MCF 10A (cell line): Measurements from ENCODE around the gene SDC3. TPM values are rescaled to one million over a fixed set of nuclear protein-coding genes. Genes with fewer than 3 reads are reported as not detected.
"Not testable (repeated sequence)": the region's sequence is repeated elsewhere in the genome, so short reads cannot be mapped to it uniquely, and the experiment has no call there.

Experiments used
- BruUV-seq: library from RNA; stranded (reverse); fragments of 400-500 nt; replicated peaks from 2 replicates; lab custom pipeline; 2021; lab: Mats Ljungman, UMichigan
- CTCF ChIA-PET: fragments of 300-600 bp; sonication (Branson Sonifier 250); formaldehyde crosslinking; extraction: SDS; loops from one replicate; lab custom pipeline; 2021; ENCODE audit warnings: antibody characterized with exemption, inconsistent platforms; lab: Yijun Ruan, JAX
- POLR2A ChIA-PET: fragments of 300-600, 350-650 bp; sonication (Branson Sonifier 250); formaldehyde crosslinking; extraction: SDS; loops from one replicate; lab custom pipeline; 2020; ENCODE audit warnings: antibody characterized with exemption, inconsistent platforms; lab: Yijun Ruan, JAX
- DNase-seq: peaks from one replicate; pipeline ENCODE4 v3.0.0-alpha.2; 2018; ENCODE audit not compliant: unreplicated experiment
- H3K27ac Mint-ChIP-seq: one replicate; pipeline ENCODE4 v1.8.0; 2022; ENCODE audit warnings: mild to moderate bottlenecking, low read depth, mixed read lengths; ENCODE audit not compliant: unreplicated experiment
- H3K27me3 Mint-ChIP-seq: one replicate; pipeline ENCODE4 v1.8.0; 2022; ENCODE audit warnings: mixed read lengths; ENCODE audit not compliant: insufficient read depth, unreplicated experiment
- H3K36me3 Mint-ChIP-seq: one replicate; pipeline ENCODE4 v1.8.0; 2022; ENCODE audit warnings: mild to moderate bottlenecking, moderate library complexity, mixed read lengths; ENCODE audit not compliant: insufficient read depth, unreplicated experiment
- H3K4me1 Mint-ChIP-seq: one replicate; pipeline ENCODE4 v1.8.0; 2022; ENCODE audit warnings: mixed read lengths; ENCODE audit not compliant: insufficient read depth, unreplicated experiment
- H3K4me3 Mint-ChIP-seq: one replicate; pipeline ENCODE4 v1.8.0; 2022; ENCODE audit warnings: mild to moderate bottlenecking, moderate library complexity, mixed read lengths; ENCODE audit not compliant: unreplicated experiment
- H3K9me3 Mint-ChIP-seq: one replicate; pipeline ENCODE4 v1.8.0; 2022; ENCODE audit warnings: mixed read lengths; ENCODE audit not compliant: unreplicated experiment
- CTCF ChIP-seq: fragments of 200-600 bp; IDR thresholded peaks from one replicate; pipeline ENCODE4 v1.8.0; 2022; ENCODE audit warnings: antibody characterized with exemption, mild to moderate bottlenecking; ENCODE audit not compliant: unreplicated experiment
- intact Hi-C: fragments of 100-400 bp; cut with micrococcal nuclease; formaldehyde crosslinking; loops from 2 replicates; pipeline ENCODE4 v1.14.1; 2022
- total RNA-seq: library from RNA; stranded (reverse); gene quantifications from 2 replicates; pipeline ENCODE4 v1.2.3, GENCODE V29; 2022

The SDC3 gene
- total RNA-seq, 1 experiment from 2014 or later = 21.7 TPM

- Mint-ChIP-seq H3K27me3 (no peaks in the 10 kb centered on the region), H3K4me1 (peaks cover 7% of the 10 kb centered on the region), H3K4me3 (no peak overlapping the region), H3K27ac (no peak overlapping the region), H3K9me3 (no peaks in the 10 kb centered on the region), H3K36me3 (peaks cover 100% of the 10 kb centered on the region)
- no peak for TF ChIP-seq CTCF
- DNase-seq = no peak
- POLR2A ChIA-PET = no interaction called here
- BruUV-seq = no TSS peak
- CTCF ChIA-PET = no interaction called here
- intact Hi-C loops = no loop called here
Measured at GRCh38 chr1:30953685-30954084, 45.1 kb upstream of the SDC3 start.

- no peak overlapping the region for H3K27ac Mint-ChIP-seq
- peaks cover 100% of the 10 kb centered on the region for H3K36me3 Mint-ChIP-seq
- no peaks in the 10 kb centered on the region for H3K27me3 Mint-ChIP-seq
Measured at GRCh38 chr1:30952098-30952497, 43.5 kb upstream of the SDC3 start.

GRCh38 chr1:30950700-30951099 lies 42.1 kb upstream of the SDC3 start:
- CTCF ChIA-PET = no interaction called here

More at GRCh38 chr1:30952098-30952497, 43.5 kb upstream of the SDC3 start:
- Mint-ChIP-seq H3K9me3 (no peaks in the 10 kb centered on the region), H3K4me1 (no peaks in the 10 kb centered on the region), H3K4me3 (no peak overlapping the region)
- TF ChIP-seq CTCF = no peak
- intact Hi-C loops = no loop called here
- BruUV-seq = no TSS peak
- ChIA-PET POLR2A (interaction anchor here (1.0 to 1.2 kb wide), 2 partner anchors 18 to 58 kb away, joined by 3 to 4 read pairs; no protein-coding TSS in a partner anchor), CTCF (no interaction called here)
- no peak for DNase-seq

GRCh38 chr1:30950053-30950452 lies 41.5 kb upstream of the SDC3 start:
- no peak for TF ChIP-seq CTCF
- no peak for DNase-seq
- POLR2A ChIA-PET = no interaction called here
- peaks cover 96% of the 10 kb centered on the region for H3K36me3 Mint-ChIP-seq
- H3K4me1 Mint-ChIP-seq = no peaks in the 10 kb centered on the region
- intact Hi-C loops = no loop called here
- H3K27ac Mint-ChIP-seq = no peak overlapping the region
- no peak overlapping the region for H3K4me3 Mint-ChIP-seq
- H3K9me3 Mint-ChIP-seq = no peaks in the 10 kb centered on the region
- no TSS peak for BruUV-seq
- CTCF ChIA-PET = no interaction called here
- H3K27me3 Mint-ChIP-seq = no peaks in the 10 kb centered on the region

More at GRCh38 chr1:30950700-30951099, 42.1 kb upstream of the SDC3 start:
- Mint-ChIP-seq H3K36me3 (peaks cover 96% of the 10 kb centered on the region), H3K4me1 (no peaks in the 10 kb centered on the region), H3K9me3 (no peaks in the 10 kb centered on the region), H3K27me3 (no peaks in the 10 kb centered on the region), H3K4me3 (no peak overlapping the region), H3K27ac (no peak overlapping the region)
- no peak for DNase-seq
- intact Hi-C loops = no loop called here
- no peak for TF ChIP-seq CTCF
- POLR2A ChIA-PET = no interaction called here
- no TSS peak for BruUV-seq

GRCh38 chr1:30949487-30949838 lies 40.9 kb upstream of the SDC3 start:
- H3K27ac Mint-ChIP-seq, DNase-seq, H3K27me3 Mint-ChIP-seq, H3K9me3 Mint-ChIP-seq, CTCF ChIA-PET, BruUV-seq, intact Hi-C loops, H3K4me3 Mint-ChIP-seq, H3K4me1 Mint-ChIP-seq: not testable (repeated sequence)
- peaks cover 96% of the 10 kb centered on the region for H3K36me3 Mint-ChIP-seq
- POLR2A ChIA-PET = interaction anchor here (1.2 kb wide), 1 partner anchor 8 kb away, joined by 6 read pairs; no protein-coding TSS in a partner anchor

GRCh38 chr1:30948813-30949486 lies 40.4 kb upstream of the SDC3 start:
- BruUV-seq, H3K27ac Mint-ChIP-seq, intact Hi-C loops, DNase-seq, CTCF ChIA-PET, H3K4me1 Mint-ChIP-seq, H3K9me3 Mint-ChIP-seq, H3K27me3 Mint-ChIP-seq, H3K4me3 Mint-ChIP-seq: not testable (repeated sequence)
- POLR2A ChIA-PET = interaction anchor here (1.2 kb wide), 1 partner anchor 8 kb away, joined by 6 read pairs; no protein-coding TSS in a partner anchor
- peaks cover 96% of the 10 kb centered on the region for H3K36me3 Mint-ChIP-seq
